ENCODE data around the gene ACKR3.

DNA sequence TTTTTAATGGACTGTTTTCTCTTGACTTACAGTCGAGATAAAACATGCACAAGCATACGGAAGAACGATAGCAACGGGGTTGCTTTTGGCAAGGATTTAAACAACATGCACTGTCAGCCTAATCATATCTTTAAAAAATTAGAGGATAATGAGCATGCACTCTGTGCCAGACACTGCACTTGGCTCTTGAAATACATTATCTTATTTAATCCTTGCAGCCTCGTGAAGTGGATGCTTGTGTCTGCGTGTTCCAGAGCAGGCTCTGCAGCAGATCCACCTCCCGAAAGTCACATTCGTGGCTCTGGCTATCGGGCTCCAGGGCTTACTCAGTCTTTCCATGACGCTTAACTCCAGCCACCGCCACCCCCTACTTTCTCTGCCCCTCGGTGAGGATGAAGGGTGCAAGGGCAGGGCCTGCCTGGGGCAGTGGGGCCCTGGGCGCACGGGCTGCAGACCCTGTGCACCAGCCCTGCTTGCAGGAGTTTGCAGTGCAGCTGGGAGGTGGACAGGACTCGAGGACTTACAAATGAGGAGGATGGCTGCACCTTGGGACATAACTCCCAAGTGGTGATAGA is 61.7 kb downstream of the ACKR3 start:
- TF ChIP-seq, protein P1, sequence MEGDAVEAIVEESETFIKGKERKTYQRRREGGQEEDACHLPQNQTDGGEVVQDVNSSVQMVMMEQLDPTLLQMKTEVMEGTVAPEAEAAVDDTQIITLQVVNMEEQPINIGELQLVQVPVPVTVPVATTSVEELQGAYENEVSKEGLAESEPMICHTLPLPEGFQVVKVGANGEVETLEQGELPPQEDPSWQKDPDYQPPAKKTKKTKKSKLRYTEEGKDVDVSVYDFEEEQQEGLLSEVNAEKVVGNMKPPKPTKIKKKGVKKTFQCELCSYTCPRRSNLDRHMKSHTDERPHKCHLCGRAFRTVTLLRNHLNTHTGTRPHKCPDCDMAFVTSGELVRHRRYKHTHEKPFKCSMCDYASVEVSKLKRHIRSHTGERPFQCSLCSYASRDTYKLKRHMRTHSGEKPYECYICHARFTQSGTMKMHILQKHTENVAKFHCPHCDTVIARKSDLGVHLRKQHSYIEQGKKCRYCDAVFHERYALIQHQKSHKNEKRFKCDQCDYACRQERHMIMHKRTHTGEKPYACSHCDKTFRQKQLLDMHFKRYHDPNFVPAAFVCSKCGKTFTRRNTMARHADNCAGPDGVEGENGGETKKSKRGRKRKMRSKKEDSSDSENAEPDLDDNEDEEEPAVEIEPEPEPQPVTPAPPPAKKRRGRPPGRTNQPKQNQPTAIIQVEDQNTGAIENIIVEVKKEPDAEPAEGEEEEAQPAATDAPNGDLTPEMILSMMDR (IDR thresholded peaks at IDR 0.05) = no peak
- no peak for TF ChIP-seq POLR2A (IDR thresholded peaks at IDR 0.05)
